ENCODE data around the gene AKAP13.

- TF ChIP-seq, protein P1, sequence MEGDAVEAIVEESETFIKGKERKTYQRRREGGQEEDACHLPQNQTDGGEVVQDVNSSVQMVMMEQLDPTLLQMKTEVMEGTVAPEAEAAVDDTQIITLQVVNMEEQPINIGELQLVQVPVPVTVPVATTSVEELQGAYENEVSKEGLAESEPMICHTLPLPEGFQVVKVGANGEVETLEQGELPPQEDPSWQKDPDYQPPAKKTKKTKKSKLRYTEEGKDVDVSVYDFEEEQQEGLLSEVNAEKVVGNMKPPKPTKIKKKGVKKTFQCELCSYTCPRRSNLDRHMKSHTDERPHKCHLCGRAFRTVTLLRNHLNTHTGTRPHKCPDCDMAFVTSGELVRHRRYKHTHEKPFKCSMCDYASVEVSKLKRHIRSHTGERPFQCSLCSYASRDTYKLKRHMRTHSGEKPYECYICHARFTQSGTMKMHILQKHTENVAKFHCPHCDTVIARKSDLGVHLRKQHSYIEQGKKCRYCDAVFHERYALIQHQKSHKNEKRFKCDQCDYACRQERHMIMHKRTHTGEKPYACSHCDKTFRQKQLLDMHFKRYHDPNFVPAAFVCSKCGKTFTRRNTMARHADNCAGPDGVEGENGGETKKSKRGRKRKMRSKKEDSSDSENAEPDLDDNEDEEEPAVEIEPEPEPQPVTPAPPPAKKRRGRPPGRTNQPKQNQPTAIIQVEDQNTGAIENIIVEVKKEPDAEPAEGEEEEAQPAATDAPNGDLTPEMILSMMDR (IDR thresholded peaks at IDR 0.05): no peak
- TF ChIP-seq EZH2 (IDR thresholded peaks at IDR 0.05): no peak
Observed at GRCh38 chr15:85490856-85491255, 110.5 kb downstream of the AKAP13 start.

Measured in neural progenitor cell (in vitro differentiated cells).